Gastroesophageal sphincter (tissue), 3 donors: ENCODE data around the gene ZNF784.

Source experiments
- EP300 ChIP-seq: sonication (generic); formaldehyde crosslinking; IDR thresholded peaks from one replicate; pipeline ENCODE4 v1.6.1; 2017; ENCODE audit warnings: antibody characterized with exemption, mild to moderate bottlenecking
- POLR2A ChIP-seq, 2 donors: fragments of 450-650 bp; IDR thresholded peaks; one replicate each; pipeline ENCODE4 v1.6.1; 2017; ENCODE audit warnings: antibody characterized with exemption in 2 of 2, mild to moderate bottlenecking in 2 of 2, moderate library complexity in 1 of 2
- POLR2AphosphoS5 ChIP-seq: sonication (generic); formaldehyde crosslinking; IDR thresholded peaks from one replicate; pipeline ENCODE4 v1.6.1; 2017; ENCODE audit warnings: antibody characterized with exemption
- TF ChIP-seq, protein P1 (sequence below), 4 experiments: fragments of 200-600 bp in 2 of 4; fragments of 450-650 bp in 2 of 4; sonication (generic) in 1 of 4; IDR thresholded peaks; one replicate each; pipeline ENCODE4 v1.5.1; 2017 to 2019; ENCODE audit warnings: antibody characterized with exemption in 4 of 4, mild to moderate bottlenecking in 2 of 4, moderate library complexity in 2 of 4

GRCh38 chr19:55622242-55622969 lies 2.0 kb downstream of the ZNF784 start:
- TF ChIP-seq POLR2A (IDR thresholded peaks at IDR 0.05) (no peak), POLR2AphosphoS5 (no peak), EP300 (no peak)
- TF ChIP-seq, protein P1, sequence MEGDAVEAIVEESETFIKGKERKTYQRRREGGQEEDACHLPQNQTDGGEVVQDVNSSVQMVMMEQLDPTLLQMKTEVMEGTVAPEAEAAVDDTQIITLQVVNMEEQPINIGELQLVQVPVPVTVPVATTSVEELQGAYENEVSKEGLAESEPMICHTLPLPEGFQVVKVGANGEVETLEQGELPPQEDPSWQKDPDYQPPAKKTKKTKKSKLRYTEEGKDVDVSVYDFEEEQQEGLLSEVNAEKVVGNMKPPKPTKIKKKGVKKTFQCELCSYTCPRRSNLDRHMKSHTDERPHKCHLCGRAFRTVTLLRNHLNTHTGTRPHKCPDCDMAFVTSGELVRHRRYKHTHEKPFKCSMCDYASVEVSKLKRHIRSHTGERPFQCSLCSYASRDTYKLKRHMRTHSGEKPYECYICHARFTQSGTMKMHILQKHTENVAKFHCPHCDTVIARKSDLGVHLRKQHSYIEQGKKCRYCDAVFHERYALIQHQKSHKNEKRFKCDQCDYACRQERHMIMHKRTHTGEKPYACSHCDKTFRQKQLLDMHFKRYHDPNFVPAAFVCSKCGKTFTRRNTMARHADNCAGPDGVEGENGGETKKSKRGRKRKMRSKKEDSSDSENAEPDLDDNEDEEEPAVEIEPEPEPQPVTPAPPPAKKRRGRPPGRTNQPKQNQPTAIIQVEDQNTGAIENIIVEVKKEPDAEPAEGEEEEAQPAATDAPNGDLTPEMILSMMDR (IDR thresholded peaks at IDR 0.05) = no peak
